ENCODE data around the gene SORCS3. TPM values are rescaled to one million over a fixed set of nuclear protein-coding genes. Genes with fewer than 3 reads are reported as not detected.

The SORCS3 gene
- total RNA-seq, 1 donor from 2014 or later: 0.26 TPM

- Mint-ChIP-seq H3K27me3 (ENCODE audit: insufficient read depth, low read depth) (no peaks in the 10 kb centered on the region), H3K4me1 (peaks cover 38% of the 10 kb centered on the region), H3K27ac (no peak overlapping the region), H3K36me3 (no peaks in the 10 kb centered on the region), H3K4me3 (peak overlapping the region; percentile 82), H3K9me3 (no peaks in the 10 kb centered on the region)
- DNase-seq (ENCODE audit: low spot score): no peak
- TF ChIP-seq CTCF (IDR thresholded peaks at IDR 0.05): no peak
- TF ChIP-seq EZH2phosphoT487 (IDR thresholded peaks at IDR 0.05): no peak
- TF ChIP-seq EZH2 (IDR thresholded peaks at IDR 0.05): no peak
- no peaks in the 10 kb centered on the region for H3K79me2 ChIP-seq (ENCODE audit: low read depth)
- H3K27ac ChIP-seq: no peak overlapping the region
- H3K36me3 ChIP-seq: no peaks in the 10 kb centered on the region
- no peak overlapping the region for H3K9ac ChIP-seq
- no peaks in the 10 kb centered on the region for H3K9me3 ChIP-seq (ENCODE audit: low read depth)
- H3K27me3 ChIP-seq: no peaks in the 10 kb centered on the region
- H3K4me1 ChIP-seq: peaks cover 23% of the 10 kb centered on the region
- H3K4me2 ChIP-seq: no peak overlapping the region
- H3K4me3 ChIP-seq: no peak overlapping the region
- H2AFZ ChIP-seq (replicated peaks): no peak overlapping the region
- H4K20me1 ChIP-seq (ENCODE audit: low read depth): no peaks in the 10 kb centered on the region
- H3F3A ChIP-seq (ENCODE audit: low read depth): peaks cover 21% of the 10 kb centered on the region
Observed at GRCh38 chr10:104734433-104734832, 93.3 kb downstream of the SORCS3 start.

- Mint-ChIP-seq H3K4me1 (peaks cover 38% of the 10 kb centered on the region), H3K27me3 (ENCODE audit: insufficient read depth, low read depth) (no peaks in the 10 kb centered on the region), H3K4me3 (peak overlapping the region; percentile 82), H3K9me3 (no peaks in the 10 kb centered on the region), H3K27ac (peak overlapping the region; percentile 90), H3K36me3 (no peaks in the 10 kb centered on the region)
- Histone ChIP-seq H3K4me3 (peak overlapping the region; percentile 40), H3K79me2 (ENCODE audit: low read depth) (no peaks in the 10 kb centered on the region), H3K4me1 (peaks cover 23% of the 10 kb centered on the region), H3K9me3 (ENCODE audit: low read depth) (no peaks in the 10 kb centered on the region), H3F3A (ENCODE audit: low read depth) (peaks cover 21% of the 10 kb centered on the region), H3K4me2 (peak overlapping the region; percentile 79), H3K27me3 (no peaks in the 10 kb centered on the region), H3K27ac (no peak overlapping the region), H3K36me3 (no peaks in the 10 kb centered on the region), H2AFZ (replicated peaks) (no peak overlapping the region), H4K20me1 (ENCODE audit: low read depth) (no peaks in the 10 kb centered on the region), H3K9ac (no peak overlapping the region)
- peak; percentile 72 for DNase-seq (ENCODE audit: low spot score)
- TF ChIP-seq EZH2phosphoT487 (IDR thresholded peaks at IDR 0.05) (no peak), EZH2 (IDR thresholded peaks at IDR 0.05) (no peak), CTCF (IDR thresholded peaks at IDR 0.05) (no peak)
Observed at GRCh38 chr10:104735036-104735756, 94.1 kb downstream of the SORCS3 start.

- H3K27ac Mint-ChIP-seq: peak overlapping the region; percentile 70
- no peak for TF ChIP-seq EZH2phosphoT487 (IDR thresholded peaks at IDR 0.05)
- TF ChIP-seq EZH2 (IDR thresholded peaks at IDR 0.05): no peak
- TF ChIP-seq CTCF (IDR thresholded peaks at IDR 0.05): no peak
Observed at GRCh38 chr10:104735757-104736391, 94.8 kb downstream of the SORCS3 start.

More at GRCh38 chr10:104735757-104736391, 94.8 kb downstream of the SORCS3 start:
- Mint-ChIP-seq H3K27me3 (ENCODE audit: insufficient read depth, low read depth) (no peaks in the 10 kb centered on the region), H3K4me3 (peak overlapping the region; percentile 82), H3K36me3 (no peaks in the 10 kb centered on the region), H3K9me3 (no peaks in the 10 kb centered on the region), H3K4me1 (peaks cover 38% of the 10 kb centered on the region)
- Histone ChIP-seq H3K9ac (no peak overlapping the region), H2AFZ (replicated peaks) (no peak overlapping the region), H4K20me1 (ENCODE audit: low read depth) (no peaks in the 10 kb centered on the region), H3K4me3 (peak overlapping the region; percentile 40), H3K4me1 (peaks cover 23% of the 10 kb centered on the region), H3F3A (ENCODE audit: low read depth) (peaks cover 21% of the 10 kb centered on the region), H3K9me3 (ENCODE audit: low read depth) (no peaks in the 10 kb centered on the region), H3K36me3 (no peaks in the 10 kb centered on the region), H3K27ac (no peak overlapping the region), H3K79me2 (ENCODE audit: low read depth) (no peaks in the 10 kb centered on the region), H3K27me3 (no peaks in the 10 kb centered on the region), H3K4me2 (peak overlapping the region; percentile 79)
- no peak for DNase-seq (ENCODE audit: low spot score)

Measured in neural progenitor cell (in vitro differentiated cells).